Measurements from ENCODE around the gene FNDC3B.
"Not testable (repeated sequence)": the region's sequence is repeated elsewhere in the genome, so short reads cannot be mapped to it uniquely, and the experiment has no call there.

Gene FNDC3B

GRCh38 chr3:172090035-172090434 is 50.7 kb downstream of the FNDC3B start:
- in situ Hi-C loops (cut with HindIII; ENCODE audit: low sequenced_read_pairs): no loop called here

DNA sequence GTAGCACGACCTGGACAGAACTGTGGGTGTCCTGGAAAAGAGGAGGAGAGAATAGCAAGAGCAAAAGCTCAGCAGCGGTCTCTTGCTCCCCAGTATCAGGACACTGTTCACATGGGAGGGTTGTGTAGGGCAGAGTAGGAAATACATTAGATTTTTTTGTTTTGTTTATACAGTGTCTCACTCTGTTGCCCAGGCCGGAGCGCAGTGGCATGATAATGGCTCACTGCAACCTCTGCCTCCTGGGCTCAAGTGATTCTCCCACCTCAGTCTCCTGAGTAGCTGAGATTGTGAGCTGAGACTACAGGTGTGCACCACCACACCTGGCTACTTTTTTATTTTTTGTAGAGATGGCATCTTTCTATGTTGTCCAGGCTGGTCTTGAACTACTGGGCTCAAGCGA is 53.3 kb downstream of the FNDC3B start:
- in situ Hi-C loops (cut with HindIII; ENCODE audit: low sequenced_read_pairs): no loop called here

- in situ Hi-C loops (cut with HindIII; ENCODE audit: low sequenced_read_pairs): not testable (repeated sequence)
Observed at GRCh38 chr3:172093581-172094443, 54.4 kb downstream of the FNDC3B start.

- in situ Hi-C loops (cut with HindIII; ENCODE audit: low sequenced_read_pairs): no loop called here
Observed at GRCh38 chr3:172094621-172095557, 55.5 kb downstream of the FNDC3B start.

DNA sequence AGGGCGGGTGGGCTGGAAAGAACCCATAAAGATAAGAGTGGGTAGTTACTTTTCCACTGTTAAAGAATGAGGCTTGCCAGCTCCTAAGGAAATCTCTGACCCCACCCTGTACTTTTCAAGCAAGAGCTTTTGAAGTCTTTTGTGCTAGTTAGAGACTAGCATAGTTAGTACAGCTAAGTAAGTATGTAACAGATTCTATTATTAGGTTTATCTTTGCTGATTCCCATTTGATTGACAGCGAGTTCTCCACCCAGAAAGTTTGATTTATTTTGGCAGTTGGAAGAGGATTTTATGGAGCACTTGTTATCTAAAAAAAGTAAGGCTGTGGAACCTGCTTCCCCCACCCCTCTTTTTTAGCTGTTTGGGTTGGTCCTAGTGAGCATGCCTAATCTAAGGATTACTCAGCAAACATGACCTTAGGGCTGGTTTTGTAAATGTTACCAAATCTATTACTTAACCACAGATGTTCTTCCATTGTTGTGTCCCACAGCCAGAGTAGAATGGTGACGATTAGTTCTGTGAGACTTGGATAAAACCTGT is 57.6 kb downstream of the FNDC3B start:
- in situ Hi-C loops (cut with HindIII; ENCODE audit: low sequenced_read_pairs): no loop called here

DNA sequence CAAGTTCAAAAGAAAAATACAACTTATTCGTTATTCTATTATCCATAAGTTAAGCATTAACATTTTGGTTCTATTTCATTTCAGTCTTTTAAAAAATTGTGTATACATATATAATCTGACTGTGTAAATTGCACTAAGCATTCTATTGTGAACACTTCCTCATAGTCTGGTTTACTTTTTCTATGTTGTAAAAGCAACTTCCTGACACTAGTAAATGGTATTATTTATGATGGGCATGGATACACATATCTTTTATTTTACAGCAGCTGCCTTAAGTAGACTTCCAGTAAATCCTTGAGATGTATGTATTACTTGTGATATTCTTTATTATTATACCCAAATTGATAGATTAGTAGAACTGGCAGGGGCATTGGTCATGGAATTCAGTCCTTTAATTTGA is 58.2 kb downstream of the FNDC3B start:
- in situ Hi-C loops (cut with HindIII; ENCODE audit: low sequenced_read_pairs): no loop called here

GRCh38 chr3:172098698-172099494 is 59.5 kb downstream of the FNDC3B start:
- in situ Hi-C loops (cut with HindIII; ENCODE audit: low sequenced_read_pairs): no loop called here

DNA sequence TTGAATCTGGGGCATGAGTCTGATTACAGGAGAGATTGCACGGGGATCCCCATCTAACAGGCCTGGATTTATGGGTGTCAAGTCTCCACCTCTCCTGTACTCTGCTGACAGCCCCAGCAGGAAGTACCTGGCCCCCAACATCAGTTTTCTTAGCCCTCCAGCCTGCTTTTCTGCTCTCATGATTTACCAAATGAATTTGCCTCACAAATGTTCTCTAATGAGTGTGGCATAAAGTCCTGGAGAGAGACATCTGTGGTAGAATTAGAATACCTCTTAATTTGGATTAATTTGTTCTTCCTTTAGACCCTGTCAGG is 60.1 kb downstream of the FNDC3B start:
- in situ Hi-C loops (cut with HindIII; ENCODE audit: low sequenced_read_pairs): no loop called here

GRCh38 chr3:172100482-172100881 is 61.1 kb downstream of the FNDC3B start:
- in situ Hi-C loops (cut with HindIII; ENCODE audit: low sequenced_read_pairs): no loop called here

- in situ Hi-C loops (cut with HindIII; ENCODE audit: low sequenced_read_pairs): no loop called here
Observed at GRCh38 chr3:172101107-172101506, 61.7 kb downstream of the FNDC3B start.

DNA sequence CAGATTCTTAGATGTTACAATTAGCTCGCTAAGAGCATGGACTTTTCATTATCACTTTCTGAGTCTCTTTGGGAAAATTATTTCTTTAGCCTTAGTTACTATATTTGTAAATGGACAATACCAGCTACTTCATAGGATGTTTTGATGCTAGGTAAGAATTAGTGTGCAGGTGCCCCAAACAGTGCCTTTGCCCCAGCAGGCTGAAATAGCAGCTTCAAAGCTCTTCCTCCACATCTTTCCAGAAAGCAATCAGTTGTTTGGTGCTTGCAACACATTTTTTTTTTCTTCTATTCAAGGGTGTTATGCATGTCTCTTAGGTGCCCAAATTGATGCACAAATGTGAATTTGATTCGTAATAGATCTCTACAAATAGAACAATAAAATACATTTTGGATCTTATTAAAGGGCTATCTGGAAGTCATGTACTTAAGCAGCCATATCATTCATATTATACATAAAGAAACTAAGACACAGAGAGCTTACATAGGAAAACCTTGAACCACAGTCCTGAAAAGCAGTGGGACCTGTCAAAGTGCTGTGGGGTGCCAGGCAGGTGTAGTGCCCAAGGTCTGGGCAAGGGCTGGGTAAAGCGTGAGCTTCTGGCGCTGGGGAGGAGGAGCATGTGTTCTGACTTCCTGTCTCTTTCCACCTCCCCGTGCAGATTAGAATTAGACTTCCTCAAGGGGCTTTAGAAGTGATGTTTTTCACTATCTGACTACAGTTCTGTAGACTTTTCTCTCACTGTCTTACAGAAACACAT is 62.9 kb downstream of the FNDC3B start:
- in situ Hi-C loops (cut with HindIII; ENCODE audit: low sequenced_read_pairs): no loop called here

GRCh38 chr3:172102883-172103310 is 63.5 kb downstream of the FNDC3B start:
- in situ Hi-C loops (cut with HindIII; ENCODE audit: low sequenced_read_pairs): no loop called here

GRCh38 chr3:172103724-172104123 is 64.3 kb downstream of the FNDC3B start:
- in situ Hi-C loops (cut with HindIII; ENCODE audit: low sequenced_read_pairs): no loop called here

DNA sequence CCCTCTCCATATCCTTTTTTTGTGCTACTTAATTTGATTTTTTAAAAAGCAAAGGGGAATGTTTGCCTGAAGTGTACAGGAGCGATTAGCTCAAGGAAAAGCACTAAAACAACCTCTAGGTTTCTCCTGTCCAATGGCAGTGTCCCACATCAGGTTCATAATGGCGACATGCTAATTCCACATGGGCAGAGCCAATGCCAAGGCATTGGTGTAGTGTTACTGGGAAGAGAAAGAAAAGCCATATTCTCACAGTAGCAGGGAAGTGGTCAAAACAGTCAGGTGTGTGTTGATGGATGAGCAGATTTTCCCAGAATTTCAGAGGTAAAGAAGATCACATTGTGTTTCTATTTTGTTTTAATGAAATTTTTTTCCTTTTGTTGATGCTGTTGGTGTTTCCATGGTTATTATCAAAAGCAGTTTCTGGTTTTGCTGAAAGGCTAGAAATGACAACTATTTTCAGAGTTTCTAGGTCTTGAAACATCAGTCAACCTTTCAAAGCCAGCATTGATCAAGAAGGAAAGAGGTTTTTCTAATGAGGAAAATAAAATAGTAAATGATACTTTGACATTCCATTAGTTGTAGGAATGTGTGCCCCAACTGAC is 65.2 kb downstream of the FNDC3B start:
- in situ Hi-C loops (cut with HindIII; ENCODE audit: low sequenced_read_pairs): no loop called here

DNA sequence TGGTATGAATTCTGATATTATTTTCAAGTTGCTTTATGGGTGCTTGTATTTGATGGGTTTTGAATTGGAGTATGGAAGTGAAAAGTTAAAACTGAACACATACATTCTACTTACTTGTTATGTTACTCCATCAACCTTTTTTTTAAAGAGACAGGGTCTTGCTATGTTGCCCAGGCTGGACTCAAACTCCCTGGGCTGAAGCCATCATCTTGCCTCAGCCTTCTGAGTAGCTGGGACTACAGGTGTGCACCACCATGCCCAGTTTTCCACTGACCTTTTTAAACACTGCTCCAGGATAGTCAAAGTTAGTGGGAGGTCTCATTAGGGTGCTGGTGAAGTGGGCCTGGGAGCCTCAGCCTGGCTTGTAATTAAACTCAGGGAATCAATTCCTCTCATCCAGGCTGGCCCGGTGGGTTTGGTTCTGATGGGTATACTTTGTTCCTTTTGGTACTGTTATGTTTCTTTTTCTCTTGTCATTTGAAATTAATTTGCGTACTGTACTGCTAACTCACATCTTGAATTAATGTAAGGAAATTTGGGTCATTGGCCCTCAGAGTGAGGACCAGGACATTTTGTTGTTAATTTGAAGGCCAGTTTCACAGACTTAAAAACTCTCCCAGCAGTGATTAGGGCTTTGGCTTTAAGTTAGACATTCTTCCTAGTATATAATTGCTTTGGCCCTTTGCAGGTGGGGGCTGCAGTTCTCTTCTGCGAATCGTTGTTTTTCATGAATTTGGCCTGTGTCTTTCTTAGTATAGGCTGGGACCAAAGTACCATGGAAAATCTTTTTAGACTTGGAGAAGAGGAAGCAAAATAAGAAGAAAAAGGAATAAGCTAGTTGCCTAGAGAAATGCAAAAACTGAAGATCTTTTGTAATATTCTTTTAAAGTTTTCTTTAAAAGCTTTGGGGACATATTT is 66.9 kb downstream of the FNDC3B start:
- in situ Hi-C loops (cut with HindIII; ENCODE audit: low sequenced_read_pairs): no loop called here

GRCh38 chr3:172106989-172107388 is 67.6 kb downstream of the FNDC3B start:
- in situ Hi-C loops (cut with HindIII; ENCODE audit: low sequenced_read_pairs): no loop called here

- in situ Hi-C loops (cut with HindIII; ENCODE audit: low sequenced_read_pairs): no loop called here
Observed at GRCh38 chr3:172107403-172107802, 68.0 kb downstream of the FNDC3B start.

DNA sequence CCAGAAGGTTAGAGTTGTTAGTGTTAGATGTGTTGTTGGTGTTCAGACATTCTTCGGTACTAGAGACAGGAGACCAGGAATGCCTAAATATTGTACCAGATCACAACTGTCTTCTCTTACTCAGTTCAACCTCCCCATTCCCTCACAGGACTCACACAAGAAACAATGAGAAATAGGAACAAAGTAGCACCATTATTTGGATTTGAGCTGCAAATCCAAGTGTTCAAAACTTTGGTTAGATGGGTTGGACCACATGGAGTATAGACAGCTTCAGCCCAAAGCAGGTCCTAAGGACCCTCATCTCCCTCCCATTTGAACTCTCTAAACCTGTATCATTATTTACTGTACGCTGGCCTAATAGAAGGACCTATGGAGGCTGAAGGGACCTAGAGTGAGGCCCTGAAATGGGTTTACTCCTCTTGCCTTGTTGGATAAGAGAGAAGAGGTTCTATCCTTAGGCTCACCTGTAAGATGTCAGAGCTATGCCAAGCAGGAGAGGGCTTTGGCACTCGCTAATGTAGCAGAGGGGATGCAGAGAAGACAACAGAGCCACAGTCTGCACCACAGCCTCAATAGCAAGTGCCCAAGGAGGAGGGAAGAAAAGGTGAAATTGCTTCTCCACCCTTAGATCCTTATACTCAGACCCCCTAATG is 70.9 kb downstream of the FNDC3B start:
- in situ Hi-C loops (cut with HindIII; ENCODE audit: low sequenced_read_pairs): no loop called here

All from endothelial cell of hepatic sinusoid (primary cell).